H4 (cell line): Measurements from ENCODE around the gene LUZP2. TPM values are rescaled to one million over a fixed set of nuclear protein-coding genes. Genes with fewer than 3 reads are reported as not detected.

Experiments used
- DNase-seq: peaks from one replicate; pipeline ENCODE4 v3.0.0-alpha.2; 2015; ENCODE audit warnings: low spot score
- total RNA-seq: library from RNA; depleted of rRNA; stranded (reverse); fragments of >200 nt; shearing (Covaris generic); gene quantifications from 2 replicates; pipeline ENCODE4 v1.2.3, GENCODE V29; 2014

Gene LUZP2
- total RNA-seq, 1 experiment from 2014 or later: 0.77 TPM

DNA sequence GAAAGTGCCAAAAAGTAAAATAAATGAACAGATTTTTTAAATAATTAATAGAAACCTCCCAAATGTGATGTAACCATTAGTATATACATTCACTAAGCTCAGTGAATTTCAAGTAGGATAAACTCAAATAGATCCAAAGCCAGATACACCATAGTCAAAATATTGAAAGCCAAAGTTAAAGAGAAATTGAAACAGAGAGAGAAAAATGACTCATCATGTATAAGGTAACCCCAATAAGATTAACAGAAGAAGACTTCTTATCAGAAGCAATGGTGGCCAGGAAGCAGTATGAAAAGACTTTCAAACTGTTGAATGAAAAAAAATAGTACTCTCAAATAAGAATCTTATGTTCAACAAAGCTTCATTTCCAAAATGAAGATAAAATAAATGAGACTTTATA lies 70.5 kb downstream of the LUZP2 start:
- DNase-seq: no peak

DNA sequence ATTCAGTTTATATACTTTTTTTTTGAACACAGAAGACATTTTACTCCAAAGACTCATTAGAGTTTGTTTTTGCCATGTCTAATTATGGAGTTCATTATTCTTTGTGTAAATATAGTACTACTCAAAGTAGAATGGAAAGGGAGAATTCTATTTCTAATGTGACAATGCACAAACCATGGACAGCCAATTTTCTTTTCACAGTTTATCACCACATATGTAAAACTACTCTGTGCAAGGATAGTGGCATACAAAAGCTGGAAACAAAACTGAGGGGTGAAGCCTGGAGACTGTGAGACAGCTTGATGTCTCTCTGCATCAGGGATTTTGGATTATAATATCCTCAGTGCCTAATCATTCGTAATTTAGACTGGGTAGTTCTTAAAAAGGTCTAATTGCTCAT lies 75.5 kb downstream of the LUZP2 start:
- DNase-seq: no peak

DNA sequence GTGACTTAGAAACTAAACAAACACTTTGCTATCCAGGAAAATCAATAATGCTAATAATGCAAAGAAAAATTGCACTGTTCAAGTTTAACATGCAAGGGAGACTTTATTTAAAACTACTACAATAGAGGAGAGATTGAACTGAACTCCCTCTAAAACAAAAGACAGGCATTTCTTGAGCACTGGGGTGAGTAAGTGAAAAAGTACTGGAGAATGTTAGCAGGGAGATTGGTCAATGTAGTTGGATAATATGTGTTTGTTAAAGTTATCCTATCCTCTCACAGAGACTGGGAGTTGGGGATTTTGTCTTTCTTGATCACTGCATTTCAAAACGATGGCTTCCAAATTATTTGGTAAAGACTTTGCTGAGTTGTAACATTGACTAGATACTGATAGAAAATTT lies 77.6 kb downstream of the LUZP2 start:
- no peak for DNase-seq

DNA sequence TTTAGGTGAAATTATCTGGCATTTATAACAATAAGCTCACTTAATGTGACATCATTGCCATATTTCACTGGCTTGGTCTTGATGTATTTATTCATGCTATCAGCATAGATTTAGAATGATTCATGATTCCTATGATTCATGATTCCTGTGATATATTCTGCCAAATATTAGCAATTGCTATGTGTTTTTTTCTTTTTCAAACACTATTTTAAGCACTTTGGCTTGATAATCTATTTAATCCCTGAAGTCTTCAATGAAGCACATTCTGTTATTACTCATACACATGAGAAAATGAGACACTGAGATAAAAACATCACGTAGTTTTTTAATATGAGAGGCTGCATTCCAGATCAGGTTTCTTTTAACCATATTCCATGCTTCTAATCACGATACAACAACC lies 78.5 kb downstream of the LUZP2 start:
- no peak for DNase-seq

GRCh38 chr11:24585192-24585591 lies 88.3 kb downstream of the LUZP2 start:
- DNase-seq: no peak

DNA sequence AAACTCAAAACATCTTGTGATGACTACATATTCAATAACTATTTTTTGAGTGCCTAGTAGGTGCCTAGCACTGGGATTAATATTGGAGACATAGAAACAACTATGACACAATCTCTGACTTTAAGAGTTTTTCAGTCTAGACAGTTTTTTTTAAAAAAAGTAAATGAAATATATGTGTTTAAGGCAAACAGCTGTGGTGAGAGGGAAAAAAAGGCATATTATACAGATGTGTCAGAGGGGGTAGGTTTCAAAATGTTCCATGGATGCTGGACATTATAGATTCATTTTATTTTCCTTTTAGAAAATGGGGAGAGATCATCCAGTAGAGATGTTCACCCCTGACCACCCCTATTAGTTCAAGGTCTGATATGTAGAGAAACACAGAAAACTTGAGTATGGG lies 90.8 kb downstream of the LUZP2 start:
- no peak for DNase-seq

GRCh38 chr11:24588081-24588480 lies 91.2 kb downstream of the LUZP2 start:
- peak; percentile 26 for DNase-seq

GRCh38 chr11:24589064-24589463 lies 92.2 kb downstream of the LUZP2 start:
- no peak for DNase-seq

DNA sequence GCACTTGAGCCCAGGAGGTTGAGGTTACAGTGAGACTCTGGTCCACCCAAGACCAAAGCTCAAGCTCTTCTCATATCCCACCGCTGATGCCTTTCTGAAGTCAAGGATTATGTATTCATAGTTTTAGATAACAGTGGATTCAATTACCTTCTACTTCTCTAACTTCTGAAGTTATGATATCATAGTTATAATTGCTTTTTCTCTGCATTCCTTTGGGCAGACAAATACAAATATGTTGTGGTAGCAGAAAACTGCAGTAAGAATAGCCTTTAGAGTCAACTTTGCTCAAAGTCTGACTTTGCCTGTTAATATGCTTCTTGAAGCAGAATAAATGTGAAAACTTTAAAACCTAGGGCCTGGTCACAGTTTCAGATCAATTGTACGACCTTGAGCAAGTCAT lies 94.4 kb downstream of the LUZP2 start:
- no peak for DNase-seq

DNA sequence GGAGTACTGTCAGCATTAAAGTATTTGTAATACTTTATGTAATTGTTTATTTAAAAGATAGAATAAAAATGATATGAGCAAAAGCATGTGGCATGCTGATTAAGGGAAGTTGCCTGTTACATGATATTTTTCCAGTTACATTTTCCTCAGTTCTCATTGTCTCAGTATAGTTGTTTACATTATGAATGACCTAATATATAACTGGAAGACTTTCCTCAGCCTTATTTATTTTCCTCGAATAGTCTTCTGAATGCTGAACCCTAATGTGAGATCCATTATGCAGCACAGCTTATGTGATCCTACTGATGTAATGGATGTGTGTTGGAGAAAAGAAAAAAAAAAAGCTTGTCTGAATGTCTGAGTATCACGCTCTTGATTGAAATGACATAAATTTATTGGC lies 95.5 kb downstream of the LUZP2 start:
- DNase-seq: no peak

GRCh38 chr11:24593332-24593731 lies 96.5 kb downstream of the LUZP2 start:
- no peak for DNase-seq

DNA sequence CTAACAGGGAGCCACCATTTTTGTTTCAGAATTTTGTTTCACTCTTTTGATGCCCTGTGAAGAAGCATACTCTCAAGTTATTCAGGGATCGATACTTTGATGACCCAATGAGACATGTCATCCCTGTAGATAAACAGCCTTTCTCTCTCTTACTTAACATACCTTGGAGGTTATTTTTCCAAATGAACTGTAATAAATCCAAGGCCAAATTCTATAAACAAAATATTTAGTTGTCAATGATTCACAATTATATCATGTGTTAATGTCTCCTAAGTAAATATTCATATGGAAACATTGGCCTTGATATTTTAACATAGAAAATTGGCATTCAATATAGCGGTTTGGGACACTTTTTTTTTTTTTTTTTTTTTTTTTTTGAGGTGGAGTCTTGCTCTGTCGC lies 97.5 kb downstream of the LUZP2 start:
- no peak for DNase-seq

- DNase-seq: no peak
These were observed 101.8 kb downstream of the LUZP2 start for GRCh38 chr11:24598641-24599040.

- no peak for DNase-seq
These were observed 112.6 kb downstream of the LUZP2 start for GRCh38 chr11:24609192-24610119.

- DNase-seq: no peak
These were observed 118.8 kb downstream of the LUZP2 start for GRCh38 chr11:24615451-24616160.

GRCh38 chr11:24617856-24618255 lies 121.0 kb downstream of the LUZP2 start:
- no peak for DNase-seq

DNA sequence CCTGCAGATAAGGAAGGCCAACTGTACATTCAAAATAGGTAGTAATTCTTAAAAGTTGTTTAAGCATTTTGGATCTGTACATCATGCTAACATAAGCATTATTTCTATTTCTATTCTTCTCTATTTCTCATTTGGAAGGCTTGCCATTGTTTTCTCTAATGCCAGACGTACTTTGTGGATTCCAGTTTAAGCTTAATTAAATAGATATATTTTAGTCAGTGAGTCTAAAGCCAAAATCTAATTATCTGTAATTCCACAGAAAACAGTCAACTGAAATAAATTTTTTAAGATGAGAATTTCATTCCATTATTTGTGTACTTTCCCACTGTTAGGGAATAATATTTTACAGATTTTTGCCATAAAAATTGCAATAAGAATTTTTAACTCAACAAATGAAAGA lies 123.0 kb downstream of the LUZP2 start:
- no peak for DNase-seq

- DNase-seq: no peak
These were observed 125.4 kb downstream of the LUZP2 start for GRCh38 chr11:24622262-24622661.

GRCh38 chr11:24623121-24623520 lies 126.3 kb downstream of the LUZP2 start:
- DNase-seq: no peak

DNA sequence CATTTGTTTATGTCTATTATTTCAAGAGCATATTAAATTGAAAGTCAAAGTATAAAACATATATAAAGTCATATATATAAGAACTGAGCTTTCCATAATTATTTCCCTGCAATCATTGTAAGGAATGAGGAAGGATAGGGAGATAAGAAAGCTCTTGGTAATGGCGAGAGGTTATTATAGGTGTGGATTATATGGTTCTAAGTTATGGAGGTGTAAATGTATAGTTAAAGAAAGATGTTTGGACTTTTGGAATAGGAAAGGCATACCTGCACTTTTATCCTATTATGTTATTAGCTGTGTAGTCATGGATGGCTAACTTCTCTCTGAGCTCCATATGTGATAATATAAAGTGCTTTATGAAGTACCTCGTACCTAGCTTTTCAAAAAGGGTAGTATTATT lies 127.6 kb downstream of the LUZP2 start:
- DNase-seq: no peak

DNA sequence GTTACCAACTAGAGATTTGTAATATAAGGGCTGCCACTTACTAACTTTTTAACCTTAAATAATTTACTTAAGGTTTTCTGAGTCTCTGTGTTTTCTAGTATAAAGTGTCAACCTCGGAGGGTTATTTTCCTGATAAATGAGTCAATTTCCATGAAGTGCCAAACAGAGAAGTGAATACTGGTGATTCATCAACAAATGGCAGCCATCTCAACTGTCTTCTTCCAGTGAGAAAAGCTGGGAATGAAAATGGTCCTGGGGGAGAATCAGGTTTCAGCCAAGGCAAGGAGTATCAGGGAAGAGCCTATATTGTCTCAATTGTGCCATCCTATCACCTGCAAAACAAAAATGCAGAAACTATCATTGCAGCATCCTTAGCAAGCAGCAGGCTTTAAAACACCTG lies 129.1 kb downstream of the LUZP2 start:
- no peak for DNase-seq

GRCh38 chr11:24628224-24628776 lies 131.4 kb downstream of the LUZP2 start:
- DNase-seq: no peak

DNA sequence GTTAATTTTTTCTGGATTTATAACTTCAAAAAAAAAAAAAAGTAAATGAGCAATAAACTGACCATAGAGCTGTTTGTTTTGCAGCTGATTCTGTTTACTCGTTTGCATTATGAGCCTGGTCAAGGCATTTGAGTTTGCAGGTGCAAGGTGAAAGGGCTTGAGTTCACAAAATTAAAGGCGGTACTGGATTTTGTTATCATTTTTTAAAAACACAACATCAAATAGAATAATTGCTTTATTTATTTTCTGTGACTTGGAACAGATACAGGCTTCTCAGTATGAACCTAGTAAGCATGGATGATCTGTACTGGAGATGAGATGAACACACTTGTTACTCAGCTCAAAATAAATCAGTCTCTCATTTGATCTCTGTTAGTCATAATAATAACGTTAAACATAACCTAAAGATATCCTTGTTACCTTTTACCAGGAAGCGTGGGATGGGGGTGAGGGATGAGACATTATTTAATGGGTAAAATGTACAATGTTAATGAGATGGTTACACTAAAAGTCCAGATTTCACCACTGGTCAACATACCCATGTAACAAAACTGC lies 137.8 kb downstream of the LUZP2 start:
- no peak for DNase-seq
